HG03558 (cell line): Measurements from ENCODE around the gene DCC.
"Not testable (repeated sequence)": the region's sequence is repeated elsewhere in the genome, so short reads cannot be mapped to it uniquely, and the experiment has no call there.

Experiments
- ATAC-seq: cut with Tn5 transposase; IDR thresholded peaks from one replicate; pipeline ENCODE4 v1.9.1; 2021; ENCODE audit warnings: moderate number of reproducible peaks; ENCODE audit not compliant: unreplicated experiment; ENCODE audit errors: extremely low read depth

The DCC gene

GRCh38 chr18:52348209-52348608 lies 8.2 kb downstream of the DCC start:
- ATAC-seq, result no peak

- ATAC-seq, result no peak
Observed at GRCh38 chr18:52349498-52349897, 9.5 kb downstream of the DCC start.

GRCh38 chr18:52352920-52353319 lies 12.9 kb downstream of the DCC start:
- ATAC-seq, result no peak

GRCh38 chr18:52353589-52353988 lies 13.6 kb downstream of the DCC start:
- ATAC-seq, result no peak

- no peak for ATAC-seq
Observed at GRCh38 chr18:52363861-52364260, 23.9 kb downstream of the DCC start.

GRCh38 chr18:52366851-52367250 lies 26.9 kb downstream of the DCC start:
- ATAC-seq, result not testable (repeated sequence)

- ATAC-seq, result no peak
Observed at GRCh38 chr18:52367953-52368742, 28.2 kb downstream of the DCC start.

- no peak for ATAC-seq
Observed at GRCh38 chr18:52370841-52371240, 30.8 kb downstream of the DCC start.

- no peak for ATAC-seq
Observed at GRCh38 chr18:52376104-52376503, 36.1 kb downstream of the DCC start.

GRCh38 chr18:52377094-52377493 lies 37.1 kb downstream of the DCC start:
- no peak for ATAC-seq

- ATAC-seq, result no peak
Observed at GRCh38 chr18:52386306-52386705, 46.3 kb downstream of the DCC start.

GRCh38 chr18:52387175-52387574 lies 47.2 kb downstream of the DCC start:
- no peak for ATAC-seq

- ATAC-seq, result peak; percentile 31
Observed at GRCh38 chr18:52391810-52392559, 52.0 kb downstream of the DCC start.

- ATAC-seq, result peak; percentile 31
Observed at GRCh38 chr18:52394602-52395001, 54.6 kb downstream of the DCC start.

GRCh38 chr18:52395146-52395852 lies 55.3 kb downstream of the DCC start:
- peak; percentile 45 for ATAC-seq

- ATAC-seq, result no peak
Observed at GRCh38 chr18:52401236-52401635, 61.2 kb downstream of the DCC start.

GRCh38 chr18:52402814-52403213 lies 62.8 kb downstream of the DCC start:
- no peak for ATAC-seq

- ATAC-seq, result no peak
Observed at GRCh38 chr18:52403291-52404021, 63.5 kb downstream of the DCC start.

GRCh38 chr18:52408800-52409302 lies 68.9 kb downstream of the DCC start:
- ATAC-seq, result no peak

GRCh38 chr18:52409727-52410126 lies 69.7 kb downstream of the DCC start:
- peak; percentile 97 for ATAC-seq
